HepG2 (cell line): ENCODE measurements around the gene PLEKHS1. TPM values are rescaled to one million over a fixed set of nuclear protein-coding genes. Genes with fewer than 3 reads are reported as not detected.

Source experiments
- ATAC-seq: fragments of 200-7000 bp; cut with Tn5 transposase; 3 replicates; pipeline ENCODE4 v1.9.1; 2020; ENCODE audit warnings: mild to moderate bottlenecking, moderate library complexity
- BruUV-seq: library from RNA; stranded (reverse); fragments of 400-500 nt; replicated peaks from 2 replicates; lab custom pipeline; 2021; lab: Mats Ljungman, UMichigan
- CTCF ChIA-PET: fragments of 300-600 bp; formaldehyde crosslinking; extraction: SDS; loops from one replicate; lab custom pipeline; 2021; ENCODE audit warnings: low total read pairs, inconsistent platforms, low intra/inter-chr PET ratio; lab: Yijun Ruan, JAX
- POLR2A ChIA-PET: fragments of 350-600 bp; sonication (Branson Sonifier 250); formaldehyde crosslinking; loops from one replicate; lab custom pipeline; 2020; ENCODE audit warnings: antibody characterized with exemption, inconsistent platforms; lab: Yijun Ruan, JAX
- DNase-seq: peaks from one replicate; pipeline ENCODE4 v3.0.0-alpha.2; 2015; ENCODE audit warnings: low spot score
- FAIRE-seq: peaks from 3 replicates; lab custom pipeline; 2011; peaks lifted over from hg19 to GRCh38; lab: Jason Lieb, UNC
- H2AFZ ChIP-seq: one replicate; pipeline ENCODE4 v1.6.1; 2011; ENCODE audit warnings: low read length, inconsistent platforms
- H3K27ac ChIP-seq: fragments of 300-600 bp; 3 replicates; pipeline ENCODE4 v1.8.0; 2011; ENCODE audit warnings: mixed run types, mild to moderate bottlenecking, mixed read lengths, low read length, inconsistent platforms; ENCODE audit not compliant: insufficient read depth; ENCODE audit errors: extremely low read length
- H3K27me3 ChIP-seq, 2 experiments: fragments of 200-600 bp in 1 of 2; 2 replicates in 1 of 2; 3 replicates in 1 of 2; pipeline versions ENCODE4 v1.6.0 to v1.8.0; 2011; ENCODE audit warnings: low read length in 2 of 2, mild to moderate bottlenecking in 2 of 2, moderate library complexity in 2 of 2, inconsistent platforms in 1 of 2; ENCODE audit not compliant: insufficient read depth in 2 of 2, control insufficient read depth in 1 of 2
- H3K36me3 ChIP-seq, 2 experiments: fragments of 200-600 bp in 1 of 2; replicated peaks in 1 of 2; 2 replicates in 1 of 2; 3 replicates in 1 of 2; pipeline versions ENCODE4 v1.5.1 to v1.8.0; 2011; ENCODE audit warnings: low read length in 2 of 2, inconsistent platforms in 1 of 2; ENCODE audit not compliant: insufficient read depth in 2 of 2, control insufficient read depth in 1 of 2
- H3K4me1 ChIP-seq: 2 replicates; pipeline ENCODE4 v1.5.1; 2012; ENCODE audit warnings: low read length, inconsistent platforms; ENCODE audit not compliant: insufficient read depth
- H3K4me2 ChIP-seq: 2 replicates; pipeline ENCODE4 v1.6.0; 2011; ENCODE audit warnings: low read depth, low read length, inconsistent platforms
- H3K4me3 ChIP-seq, 3 experiments: fragments of 200-600 bp in 1 of 3; sonication (generic), shearing (Covaris generic) in 1 of 3; replicated peaks in 1 of 3; 2 replicates each; pipeline ENCODE4 v1.5.1; 2011 to 2016; ENCODE audit warnings: low read length in 3 of 3, inconsistent platforms in 2 of 3, low read depth in 2 of 3, mild to moderate bottlenecking in 2 of 3, control low read depth in 1 of 3, mixed read lengths in 1 of 3; ENCODE audit not compliant: insufficient read depth in 1 of 3
- H3K79me2 ChIP-seq: one replicate; pipeline ENCODE4 v1.6.1; 2011; ENCODE audit warnings: low read length, inconsistent platforms; ENCODE audit not compliant: insufficient read depth
- H3K9ac ChIP-seq: 2 replicates; pipeline ENCODE4 v1.6.0; 2011; ENCODE audit warnings: mild to moderate bottlenecking, low read depth, low read length, inconsistent platforms; ENCODE audit not compliant: insufficient read depth
- H3K9me3 ChIP-seq: 2 replicates; pipeline ENCODE4 v1.5.1; 2012; ENCODE audit warnings: mild to moderate bottlenecking, low read length
- H4K20me1 ChIP-seq: 2 replicates; pipeline ENCODE4 v1.6.0; 2011; ENCODE audit warnings: inconsistent platforms, mild to moderate bottlenecking, low read length, moderate library complexity; ENCODE audit not compliant: insufficient read depth
- BORCS8-MEF2B ChIP-seq: sonication (generic); formaldehyde crosslinking; IDR thresholded peaks from 2 replicates; pipeline ENCODE4 v1.8.0; 2022; ENCODE audit warnings: mild to moderate bottlenecking, missing genetic modification reagents
- BRCA1 ChIP-seq: sonication (generic); formaldehyde crosslinking; IDR thresholded peaks from 2 replicates; pipeline ENCODE4 v1.4.0; 2020; ENCODE audit warnings: missing genetic modification reagents
- MLXIP ChIP-seq: sonication (generic); formaldehyde crosslinking; IDR thresholded peaks from 2 replicates; pipeline ENCODE4 v1.9.0; 2021; ENCODE audit warnings: missing genetic modification reagents, borderline replicate concordance
- PTBP1 ChIP-seq: fragments of 200-400 bp; formaldehyde crosslinking; IDR thresholded peaks from 2 replicates; pipeline ENCODE4 v1.6.1; 2018; ENCODE audit warnings: low read length, low read depth; ENCODE audit not compliant: poor library complexity, severe bottlenecking
- SALL1 ChIP-seq: sonication (generic); formaldehyde crosslinking; IDR thresholded peaks from 2 replicates; pipeline ENCODE4 v1.8.0; 2022; ENCODE audit warnings: mild to moderate bottlenecking, missing genetic modification reagents
- SRSF9 ChIP-seq: fragments of 200-400 bp; formaldehyde crosslinking; IDR thresholded peaks from 2 replicates; pipeline ENCODE4 v1.6.1; 2018; ENCODE audit warnings: borderline replicate concordance, mild to moderate bottlenecking, low read depth, low read length; ENCODE audit not compliant: insufficient read depth, poor library complexity, severe bottlenecking
- TIGD3 ChIP-seq: sonication (generic); formaldehyde crosslinking; IDR thresholded peaks from 2 replicates; pipeline ENCODE4 v1.5.1; 2020; ENCODE audit warnings: mild to moderate bottlenecking, missing genetic modification reagents, borderline replicate concordance
- ZFX ChIP-seq: sonication (generic); formaldehyde crosslinking; IDR thresholded peaks from 2 replicates; pipeline ENCODE4 v1.4.0; 2020; ENCODE audit warnings: mild to moderate bottlenecking, low read depth, missing genetic modification reagents, moderate library complexity
- ZNF263 ChIP-seq: sonication (generic); formaldehyde crosslinking; IDR thresholded peaks from 2 replicates; pipeline ENCODE4 v1.4.0; 2020; ENCODE audit warnings: missing genetic modification reagents
- ZNF383 ChIP-seq: sonication (generic); formaldehyde crosslinking; IDR thresholded peaks from 2 replicates; pipeline ENCODE4 v1.4.0; 2020; ENCODE audit warnings: missing genetic modification reagents, mild to moderate bottlenecking, borderline replicate concordance
- ZNF75D ChIP-seq: sonication (generic); formaldehyde crosslinking; IDR thresholded peaks from 2 replicates; pipeline ENCODE4 v1.8.1; 2023; ENCODE audit warnings: missing genetic modification reagents, mild to moderate bottlenecking, borderline replicate concordance
- WGBS: methylation state at CpG from one replicate; pipeline ENCODE4 v1.1.6; 2017; ENCODE audit warnings: low lambda C conversion rate; 5-methylcytosine and 5-hydroxymethylcytosine counted together
- in situ Hi-C: cut with HindIII; loops from 2 replicates; pipeline ENCODE4 v1.10.0; 2017; ENCODE audit warnings: low pct_unique_long_range_greater_than_20kb; ENCODE audit not compliant: extremely low pct_ligation_motif_present
- intact Hi-C: fragments of 100-400 bp; cut with micrococcal nuclease; formaldehyde crosslinking; loops from one replicate; pipeline ENCODE4 v1.10.0; 2022; ENCODE audit not compliant: unreplicated experiment
- polyA plus RNA-seq, 8 experiments: library from polyadenylated mRNA; depleted of rRNA in 3 of 8; stranded (reverse) in 7 of 8; unstranded in 1 of 8; fragments of >200 nt; fragmentation: Illumina TruSeq in 4 of 8; extraction: Trizol in 4 of 8; gene quantifications; 2 replicates each; pipeline versions ENCODE4 v1.2.1 to v1.2.3, GENCODE V29; 2011 to 2016; ENCODE audit warnings: low read depth in 4 of 8, missing spikeins in 1 of 8, mixed read lengths in 1 of 8; ENCODE audit not compliant: insufficient read depth in 1 of 8
- total RNA-seq, 5 experiments: library from RNA; depleted of rRNA; stranded (reverse); fragments of >200 nt; fragmentation: Illumina TruSeq; extraction: Trizol; gene quantifications; 2 replicates each; pipeline ENCODE4 v1.2.3, GENCODE V29; 2016; ENCODE audit warnings: low read depth in 1 of 5
- TF ChIP-seq, protein P1 (sequence below): sonication (generic); formaldehyde crosslinking; IDR thresholded peaks from one replicate; pipeline ENCODE4 v1.5.1; 2020; ENCODE audit warnings: mild to moderate bottlenecking, missing genetic modification reagents; ENCODE audit errors: not compliant biosample characterization

The PLEKHS1 gene
- total and polyA plus RNA-seq, 2 of the 13 experiments (the other 11 are each of a cell fraction or from before 2014, with no cell fraction given), result not detected

DNA sequence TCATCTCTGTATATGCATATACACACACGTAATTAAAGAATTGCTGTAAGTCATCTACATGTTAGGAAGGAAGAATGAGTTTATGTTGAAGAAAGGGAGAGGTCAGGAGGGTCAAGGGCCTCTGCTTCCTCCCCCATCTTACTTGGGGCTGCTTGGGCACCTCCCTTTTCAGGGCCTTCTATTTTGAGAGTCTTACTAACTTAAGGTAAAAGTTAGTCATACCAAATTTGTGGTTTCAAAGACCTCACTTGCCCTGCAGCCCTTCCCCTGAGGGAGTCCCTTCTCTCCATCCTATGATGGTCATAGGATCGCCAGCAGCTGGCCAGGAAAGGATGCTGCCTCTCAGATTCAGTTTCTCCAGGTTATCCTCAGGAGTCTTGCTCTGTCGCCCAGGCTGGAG lies 2.6 kb downstream of the PLEKHS1 start:
- Histone ChIP-seq H2AFZ (no peak overlapping the region), H4K20me1 (no peaks in the 10 kb centered on the region), H3K79me2 (no peaks in the 10 kb centered on the region), H3K36me3 (no peaks in the 10 kb centered on the region), H3K9ac (no peak overlapping the region), H3K4me3 (no peak overlapping the region), H3K27me3 (peaks cover 0 to 4% of the 10 kb centered on the region in 2 experiments; a peak in 1 of 5 replicates), H3K9me3 (no peaks in the 10 kb centered on the region), H3K27ac (no peak overlapping the region), H3K4me1 (0 out of 2 replicates have a peak, but pooled peaks cover 13% of the 10 kb centered on the region), H3K4me2 (no peak overlapping the region)
- no TSS peak for BruUV-seq
- WGBS, result 47% methylated on average over 3 of the region's 3 CpGs
- ChIA-PET POLR2A (no interaction called here), CTCF (no interaction called here)
- in situ Hi-C loops (no loop called here), intact Hi-C loops (no loop called here)
- ATAC-seq (no peak), FAIRE-seq (no peak), DNase-seq (no peak)
- no peak for TF ChIP-seq ZFX (CRISPR knock-in tag)
- TF ChIP-seq ZNF383, result no peak
- TF ChIP-seq SRSF9, result no peak
- TF ChIP-seq PTBP1, result no peak
- TF ChIP-seq BORCS8-MEF2B, result no peak
- TF ChIP-seq BRCA1, result no peak
- TF ChIP-seq TIGD3 (CRISPR knock-in tag), result no peak
- no peak for TF ChIP-seq ZNF263 (CRISPR knock-in tag)
- no peak for TF ChIP-seq ZNF75D (CRISPR knock-in tag)
- TF ChIP-seq MLXIP (CRISPR knock-in tag), result no peak
- TF ChIP-seq, protein P1, sequence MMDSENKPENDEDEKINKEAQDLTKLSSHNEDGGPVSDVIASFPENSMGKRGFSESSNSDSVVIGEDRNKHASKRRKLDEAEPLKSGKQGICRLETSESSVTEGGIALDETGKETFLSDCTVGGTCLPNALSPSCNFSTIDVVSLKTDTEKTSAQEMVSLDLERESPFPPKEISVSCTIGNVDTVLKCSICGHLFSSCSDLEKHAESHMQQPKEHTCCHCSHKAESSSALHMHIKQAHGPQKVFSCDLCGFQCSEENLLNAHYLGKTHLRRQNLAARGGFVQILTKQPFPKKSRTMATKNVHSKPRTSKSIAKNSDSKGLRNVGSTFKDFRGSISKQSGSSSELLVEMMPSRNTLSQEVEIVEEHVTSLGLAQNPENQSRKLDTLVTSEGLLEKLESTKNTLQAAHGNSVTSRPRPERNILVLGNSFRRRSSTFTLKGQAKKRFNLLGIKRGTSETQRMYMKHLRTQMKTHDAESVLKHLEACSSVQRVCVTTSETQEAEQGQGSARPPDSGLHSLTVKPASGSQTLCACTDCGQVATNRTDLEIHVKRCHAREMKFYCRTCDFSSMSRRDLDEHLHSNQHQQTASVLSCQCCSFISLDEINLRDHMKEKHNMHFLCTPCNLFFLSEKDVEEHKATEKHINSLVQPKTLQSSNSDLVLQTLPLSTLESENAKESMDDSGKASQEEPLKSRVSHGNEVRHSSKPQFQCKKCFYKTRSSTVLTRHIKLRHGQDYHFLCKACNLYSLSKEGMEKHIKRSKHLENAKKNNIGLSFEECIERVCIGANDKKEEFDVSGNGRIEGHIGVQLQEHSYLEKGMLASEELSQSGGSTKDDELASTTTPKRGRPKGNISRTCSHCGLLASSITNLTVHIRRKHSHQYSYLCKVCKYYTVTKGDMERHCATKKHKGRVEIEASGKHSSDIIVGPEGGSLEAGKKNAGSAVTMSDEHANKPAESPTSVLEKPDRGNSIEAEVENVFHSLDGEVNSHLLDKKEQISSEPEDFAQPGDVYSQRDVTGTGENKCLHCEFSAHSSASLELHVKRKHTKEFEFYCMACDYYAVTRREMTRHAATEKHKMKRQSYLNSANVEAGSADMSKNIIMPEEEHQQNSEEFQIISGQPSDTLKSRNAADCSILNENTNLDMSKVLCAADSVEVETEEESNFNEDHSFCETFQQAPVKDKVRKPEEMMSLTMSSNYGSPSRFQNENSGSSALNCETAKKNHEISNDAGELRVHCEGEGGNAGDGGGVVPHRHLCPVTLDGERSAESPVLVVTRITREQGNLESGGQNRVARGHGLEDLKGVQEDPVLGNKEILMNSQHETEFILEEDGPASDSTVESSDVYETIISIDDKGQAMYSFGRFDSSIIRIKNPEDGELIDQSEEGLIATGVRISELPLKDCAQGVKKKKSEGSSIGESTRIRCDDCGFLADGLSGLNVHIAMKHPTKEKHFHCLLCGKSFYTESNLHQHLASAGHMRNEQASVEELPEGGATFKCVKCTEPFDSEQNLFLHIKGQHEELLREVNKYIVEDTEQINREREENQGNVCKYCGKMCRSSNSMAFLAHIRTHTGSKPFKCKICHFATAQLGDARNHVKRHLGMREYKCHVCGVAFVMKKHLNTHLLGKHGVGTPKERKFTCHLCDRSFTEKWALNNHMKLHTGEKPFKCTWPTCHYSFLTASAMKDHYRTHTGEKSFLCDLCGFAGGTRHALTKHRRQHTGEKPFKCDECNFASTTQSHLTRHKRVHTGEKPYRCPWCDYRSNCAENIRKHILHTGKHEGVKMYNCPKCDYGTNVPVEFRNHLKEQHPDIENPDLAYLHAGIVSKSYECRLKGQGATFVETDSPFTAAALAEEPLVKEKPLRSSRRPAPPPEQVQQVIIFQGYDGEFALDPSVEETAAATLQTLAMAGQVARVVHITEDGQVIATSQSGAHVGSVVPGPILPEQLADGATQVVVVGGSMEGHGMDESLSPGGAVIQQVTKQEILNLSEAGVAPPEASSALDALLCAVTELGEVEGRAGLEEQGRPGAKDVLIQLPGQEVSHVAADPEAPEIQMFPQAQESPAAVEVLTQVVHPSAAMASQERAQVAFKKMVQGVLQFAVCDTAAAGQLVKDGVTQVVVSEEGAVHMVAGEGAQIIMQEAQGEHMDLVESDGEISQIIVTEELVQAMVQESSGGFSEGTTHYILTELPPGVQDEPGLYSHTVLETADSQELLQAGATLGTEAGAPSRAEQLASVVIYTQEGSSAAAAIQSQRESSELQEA (CRISPR knock-in tag), result no peak
- TF ChIP-seq SALL1 (CRISPR knock-in tag), result no peak
